Inferior parietal cortex (tissue), 1 donor: ENCODE results near the gene GBA3.
A peak's percentile ranks its signal among the peaks of the same experiment; 100 is the strongest.

Experiments
- DNase-seq: peaks from one replicate; pipeline ENCODE4 v3.0.0-alpha.2; 2016; ENCODE audit errors: extremely low spot score

Gene GBA3

DNA sequence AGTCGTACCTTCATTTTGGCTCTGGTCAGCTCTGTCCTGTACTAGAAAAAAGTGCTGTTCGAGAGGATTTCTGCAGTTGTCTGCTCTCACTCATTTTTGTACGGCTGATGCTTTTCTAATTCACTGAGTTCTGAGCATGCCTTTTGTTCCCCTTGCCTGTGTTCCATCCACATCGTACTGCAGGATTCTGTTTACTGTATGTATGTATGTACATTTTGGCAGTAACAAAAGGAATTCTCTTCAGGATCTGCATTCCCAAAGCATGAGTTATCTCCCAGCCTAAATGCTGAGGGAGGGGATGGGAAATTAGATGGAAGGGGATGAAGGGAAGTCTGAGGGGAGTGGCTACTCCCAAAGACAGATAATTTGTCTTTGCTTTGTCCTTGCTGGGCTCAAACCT is 87.6 kb downstream of the GBA3 start:
- DNase-seq: no peak

DNA sequence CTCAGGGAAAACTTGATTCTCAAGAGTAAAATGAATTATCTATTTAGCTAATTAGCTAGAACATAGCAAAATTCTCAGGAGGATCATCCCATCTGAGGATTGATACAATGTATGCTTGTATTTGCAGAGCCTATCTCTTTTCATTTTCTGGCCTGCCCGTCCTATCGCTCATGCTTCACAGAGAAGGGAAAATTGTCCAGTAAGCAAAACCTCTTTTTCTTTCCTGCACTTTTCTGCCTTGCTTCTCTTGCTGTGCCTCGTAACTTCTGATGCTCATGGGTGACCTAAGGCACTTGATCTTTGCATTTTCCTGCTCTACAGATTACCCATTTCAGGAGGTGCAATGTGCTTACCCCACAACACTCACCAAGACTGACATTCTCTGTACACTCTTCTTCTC is 88.1 kb downstream of the GBA3 start:
- no peak for DNase-seq

DNA sequence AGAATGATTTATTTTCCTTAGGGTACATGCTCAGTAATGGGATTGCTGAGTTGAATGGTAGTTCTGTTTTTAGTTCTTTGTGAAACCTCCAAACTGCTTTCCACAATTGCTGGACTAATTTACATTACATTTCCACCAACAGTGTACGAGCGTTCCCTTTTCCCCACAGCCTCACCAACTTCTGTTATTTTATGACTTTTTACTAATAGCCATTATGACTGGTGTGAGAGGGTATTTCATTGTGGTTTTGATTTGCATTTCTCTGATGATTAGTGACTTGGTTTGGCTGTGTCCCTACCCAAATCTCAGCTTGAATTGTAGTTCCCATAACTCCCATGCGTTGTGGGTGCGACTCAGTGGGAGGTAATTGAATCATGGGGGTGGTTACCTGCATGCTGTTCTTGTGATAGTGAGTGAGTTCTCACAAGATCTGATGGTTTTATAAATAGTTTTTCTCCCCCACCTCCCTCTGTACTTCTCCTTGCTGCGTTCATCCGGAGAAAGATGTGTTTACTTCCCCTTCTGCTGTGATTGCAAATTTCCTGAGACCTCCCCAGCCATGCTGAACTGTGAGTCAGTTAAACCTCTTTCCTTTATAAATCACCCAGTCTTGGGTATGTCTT is 95.1 kb downstream of the GBA3 start:
- no peak for DNase-seq

DNA sequence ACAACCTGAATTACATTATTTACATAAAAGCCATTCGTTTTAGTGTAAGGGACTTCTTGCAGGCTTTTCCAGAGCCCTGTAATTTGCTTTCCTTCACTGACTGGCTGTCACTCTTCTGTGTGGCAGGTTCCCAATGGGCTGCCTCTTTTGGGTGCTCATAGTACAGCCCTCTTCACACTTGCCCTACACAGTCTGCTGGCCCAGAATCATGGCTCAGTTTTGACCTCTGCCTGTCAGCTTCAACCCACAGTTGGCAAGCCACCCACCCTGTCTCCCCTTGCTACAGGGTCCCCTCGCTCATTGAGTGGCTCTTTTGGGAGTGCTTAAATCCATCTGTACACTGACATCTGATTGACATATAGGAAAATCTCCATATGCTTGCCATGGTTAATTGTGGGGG is 97.9 kb downstream of the GBA3 start:
- DNase-seq: no peak

DNA sequence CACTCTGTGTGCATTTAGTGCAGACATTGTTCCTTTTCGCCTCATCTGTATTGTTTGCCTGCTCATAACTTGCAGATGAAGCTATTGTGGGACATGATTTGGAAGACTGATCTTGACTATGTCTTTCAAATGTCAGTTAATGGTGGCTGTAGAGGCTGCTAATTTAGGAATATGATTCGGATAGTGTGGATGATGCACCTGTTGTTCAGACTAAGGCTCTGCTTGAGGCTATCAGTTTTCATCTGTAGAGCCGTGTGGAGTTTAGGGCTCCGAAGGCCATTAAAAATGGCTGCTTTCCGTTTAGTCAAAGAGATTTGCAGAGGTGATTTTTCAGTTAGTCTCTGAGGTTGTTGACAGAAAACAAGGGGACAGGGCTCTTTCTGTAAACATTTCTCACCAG is 102.0 kb downstream of the GBA3 start:
- DNase-seq: no peak

DNA sequence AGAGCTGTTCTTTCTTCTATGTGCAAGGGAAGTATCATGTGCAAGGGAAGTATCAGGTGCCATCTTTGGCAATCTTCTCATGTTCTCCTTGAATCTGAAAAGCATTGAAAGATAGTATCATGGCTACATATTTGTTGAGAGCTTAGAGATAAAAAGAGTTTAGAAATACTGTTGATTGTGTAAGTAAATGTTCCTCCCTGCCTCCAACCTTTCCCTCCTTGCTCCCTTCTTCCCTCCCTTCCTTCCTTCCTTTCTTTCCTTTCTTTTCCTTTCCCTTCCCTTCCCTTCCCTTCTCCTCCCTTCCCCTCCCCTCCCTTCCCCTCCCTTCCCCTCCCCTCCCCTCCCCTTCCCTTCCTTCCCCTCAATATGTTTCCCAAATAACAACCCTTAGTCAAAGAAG is 108.7 kb downstream of the GBA3 start:
- DNase-seq: no peak

DNA sequence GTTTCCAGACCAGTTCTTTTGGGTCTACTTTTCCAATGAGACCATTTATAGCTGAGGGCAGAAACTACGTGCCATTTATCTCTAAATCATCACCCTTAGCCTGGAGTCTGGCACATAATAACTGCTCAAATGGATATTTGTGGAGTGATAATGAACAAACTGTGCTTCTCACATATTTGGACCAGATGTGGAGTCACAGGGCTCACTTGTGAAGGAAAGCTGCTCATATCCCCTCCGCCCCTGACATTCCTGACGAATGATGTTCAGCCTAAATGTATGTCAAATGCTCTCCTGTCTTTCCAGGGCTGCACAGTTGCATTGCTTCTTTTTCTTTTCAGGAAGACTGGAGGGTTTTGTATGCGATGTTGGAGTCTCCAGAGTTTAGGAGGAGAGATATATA is 110.1 kb downstream of the GBA3 start:
- DNase-seq: no peak

DNA sequence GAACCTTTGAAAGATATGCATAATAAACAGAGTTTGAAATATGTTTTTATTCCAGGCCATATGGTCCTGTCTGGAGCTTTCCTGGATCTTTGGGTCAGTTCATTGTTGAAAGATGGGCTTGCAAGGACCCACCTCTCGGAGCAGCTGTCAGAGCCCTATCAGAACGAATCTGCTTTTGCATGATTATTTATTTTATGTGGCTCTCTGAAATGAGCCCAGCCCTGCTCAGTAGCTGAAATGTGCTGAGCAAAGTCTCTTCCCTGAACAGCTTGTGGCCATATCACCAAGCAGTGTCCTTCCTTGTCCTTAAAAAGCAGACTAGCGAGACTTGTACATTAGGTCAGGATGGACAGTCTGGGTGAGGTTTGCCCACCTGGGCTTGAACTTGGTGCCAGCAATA is 110.8 kb downstream of the GBA3 start:
- DNase-seq: no peak

DNA sequence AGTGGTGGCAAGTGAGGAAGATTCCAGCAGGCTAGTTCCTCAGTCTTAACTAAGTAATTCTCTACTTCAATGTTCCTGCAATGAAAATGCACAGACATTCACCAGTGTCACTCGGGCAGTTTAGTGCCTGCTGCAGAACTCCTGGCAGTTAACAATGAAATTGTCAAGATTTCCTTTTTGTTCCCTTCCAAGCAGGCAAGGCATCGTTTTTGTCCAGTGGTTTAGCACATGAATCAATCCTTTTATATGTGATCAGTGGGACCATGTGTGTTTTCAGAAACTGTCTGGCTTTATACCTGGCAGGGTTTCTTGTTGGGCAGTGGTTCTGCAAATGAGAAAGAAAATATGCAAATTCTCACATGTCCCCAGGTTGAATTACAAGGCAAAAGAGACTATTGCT is 122.2 kb downstream of the GBA3 start:
- DNase-seq: no peak

DNA sequence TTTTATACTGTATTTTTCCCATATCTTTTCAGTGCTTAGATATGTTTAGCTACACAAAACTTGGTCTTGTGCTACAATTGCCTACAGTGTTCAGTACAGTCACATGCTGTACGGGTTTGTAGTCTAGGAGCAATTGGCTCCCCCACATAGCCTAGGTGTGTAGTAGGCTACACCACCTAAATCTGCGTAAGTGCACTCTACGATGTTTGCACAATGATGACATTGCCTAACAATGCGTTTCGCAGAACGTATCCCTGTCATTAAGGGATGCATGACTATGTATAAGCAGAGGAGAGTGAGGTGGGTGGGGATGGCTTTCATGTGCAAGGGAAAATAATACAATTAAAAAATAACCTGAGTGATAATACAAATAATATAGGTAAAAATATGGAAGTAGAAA is 131.4 kb downstream of the GBA3 start:
- DNase-seq: no peak

DNA sequence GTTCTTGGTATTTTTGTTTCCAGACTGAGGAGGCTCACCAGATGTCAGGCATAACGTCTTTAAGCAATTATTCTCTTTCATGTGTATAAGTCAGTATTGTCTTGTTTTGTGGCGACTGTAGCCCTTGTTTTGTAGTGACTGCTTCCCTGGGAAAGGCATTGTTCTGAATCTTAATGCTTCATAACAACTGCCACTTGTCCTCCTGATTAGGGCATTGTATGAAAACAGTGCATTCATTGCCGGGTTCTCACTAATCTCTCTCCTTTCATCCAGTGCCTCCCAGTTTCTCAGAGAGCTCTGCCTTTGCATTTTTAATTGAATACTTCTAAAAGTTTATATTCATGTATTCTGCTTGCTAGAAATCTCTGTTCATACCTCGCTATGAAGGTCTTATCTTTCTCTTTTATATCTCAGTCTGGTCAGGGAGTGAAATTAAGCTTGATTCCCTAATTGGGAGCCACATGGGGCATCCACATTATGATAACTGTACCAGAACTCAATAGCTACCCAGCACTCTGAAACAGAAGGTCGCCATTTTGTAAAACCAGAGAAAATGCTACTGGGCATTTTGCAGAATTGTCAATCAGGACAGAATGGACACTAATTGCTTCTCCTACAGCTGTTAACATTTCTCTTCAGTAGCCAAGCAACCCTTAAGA is 149.8 kb downstream of the GBA3 start:
- peak; percentile 27 for DNase-seq

DNA sequence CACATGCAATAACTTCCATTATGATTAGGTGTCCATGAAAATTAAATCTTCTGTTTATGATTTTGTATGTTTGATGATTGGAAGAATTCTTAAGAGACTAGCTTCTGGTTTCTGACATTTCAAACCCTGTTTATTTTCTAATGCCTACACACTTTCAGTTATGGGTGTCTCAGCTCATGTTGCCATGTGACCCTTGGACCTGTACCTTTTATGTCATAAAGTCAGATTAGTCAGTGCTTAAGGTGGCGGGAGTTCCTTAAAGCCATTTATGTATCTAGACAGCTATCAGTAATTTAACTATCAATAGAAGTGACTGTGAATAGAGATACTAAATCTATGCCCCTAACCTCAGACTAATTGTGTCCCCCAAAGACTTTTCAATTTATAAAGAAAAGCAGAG is 155.6 kb downstream of the GBA3 start:
- no peak for DNase-seq

DNA sequence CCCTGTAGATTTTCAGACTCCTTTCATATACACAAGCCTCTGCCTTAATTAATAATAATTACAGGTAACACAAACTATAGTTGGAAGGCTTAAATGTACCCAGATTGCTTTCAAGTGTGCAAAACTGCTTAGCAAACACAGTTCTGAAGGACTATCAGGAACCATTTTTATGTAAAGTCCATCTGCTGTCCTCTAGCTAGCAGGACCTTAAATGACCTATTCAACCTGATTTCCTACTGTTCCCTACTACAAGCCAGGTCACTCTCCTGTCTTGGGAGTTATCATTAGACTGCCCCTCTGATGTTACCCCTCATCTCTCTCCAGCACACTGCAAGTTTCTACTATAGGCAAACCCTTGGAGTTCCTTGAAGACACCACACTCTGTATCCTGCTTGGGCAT is 157.3 kb downstream of the GBA3 start:
- no peak for DNase-seq

DNA sequence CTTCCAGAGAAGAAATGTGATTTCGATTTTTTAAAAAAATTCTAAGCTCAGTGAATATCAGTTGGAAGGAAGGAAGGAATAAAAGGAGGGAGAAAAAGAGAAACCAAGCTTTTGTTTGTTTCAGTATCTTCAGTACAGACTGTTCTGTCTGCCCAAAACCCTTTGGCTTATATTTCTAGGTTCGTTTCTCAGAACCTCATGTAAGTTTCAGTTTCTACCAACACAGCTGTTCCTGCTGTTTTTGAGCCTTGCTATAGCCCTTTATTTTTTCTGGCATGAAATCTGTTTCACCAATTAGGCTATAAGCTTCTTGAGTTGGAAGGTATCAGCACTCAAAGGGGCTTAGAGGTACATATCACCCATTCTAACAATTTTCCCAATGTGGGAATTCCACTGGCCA is 157.9 kb downstream of the GBA3 start:
- no peak for DNase-seq

DNA sequence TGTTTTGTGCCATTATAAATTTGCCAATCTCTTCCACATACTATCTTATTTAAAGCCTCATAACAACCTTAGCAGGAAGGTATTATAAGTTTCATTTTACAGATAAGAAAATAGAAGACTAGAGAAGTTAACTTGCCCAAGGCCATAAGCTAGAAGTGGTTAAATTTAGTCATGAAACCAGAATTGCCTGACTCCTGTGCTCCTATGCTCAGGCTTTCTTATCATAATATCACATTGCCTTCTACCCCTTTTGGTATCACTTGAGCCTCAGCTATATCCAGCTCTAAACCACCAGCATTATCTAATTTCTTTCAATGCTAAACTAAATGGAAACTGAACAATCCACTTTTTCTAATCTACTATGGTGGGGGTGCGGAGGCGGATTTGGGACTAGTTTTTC is 164.7 kb downstream of the GBA3 start:
- no peak for DNase-seq

DNA sequence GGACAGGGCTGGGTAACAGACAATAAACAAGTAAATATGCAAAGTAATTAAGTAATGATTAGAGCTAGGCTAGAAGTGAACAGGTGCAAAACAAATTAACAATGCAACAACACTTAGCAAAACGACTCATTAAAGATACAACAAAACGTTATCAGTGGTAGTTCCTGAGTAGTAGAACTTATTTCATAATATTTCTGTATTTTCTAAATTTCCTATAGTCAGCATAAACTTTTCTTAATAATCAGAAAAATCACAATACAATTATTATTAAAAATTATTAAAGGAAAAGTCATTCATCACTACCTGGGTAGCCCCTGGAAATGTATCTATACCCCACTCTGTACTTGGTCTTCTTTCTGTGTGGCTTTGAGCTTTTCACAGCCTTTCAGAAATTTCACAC is 166.6 kb downstream of the GBA3 start:
- DNase-seq: no peak
